Measurements from ENCODE around the gene ABCC5. TPM values are rescaled to one million over a fixed set of nuclear protein-coding genes. Genes with fewer than 3 reads are reported as not detected.
A peak's percentile ranks its signal among the peaks of the same experiment; 100 is the strongest.

ABCC5 gene
- total RNA-seq, 1 experiment from 2014 or later: 35.1 TPM

DNA sequence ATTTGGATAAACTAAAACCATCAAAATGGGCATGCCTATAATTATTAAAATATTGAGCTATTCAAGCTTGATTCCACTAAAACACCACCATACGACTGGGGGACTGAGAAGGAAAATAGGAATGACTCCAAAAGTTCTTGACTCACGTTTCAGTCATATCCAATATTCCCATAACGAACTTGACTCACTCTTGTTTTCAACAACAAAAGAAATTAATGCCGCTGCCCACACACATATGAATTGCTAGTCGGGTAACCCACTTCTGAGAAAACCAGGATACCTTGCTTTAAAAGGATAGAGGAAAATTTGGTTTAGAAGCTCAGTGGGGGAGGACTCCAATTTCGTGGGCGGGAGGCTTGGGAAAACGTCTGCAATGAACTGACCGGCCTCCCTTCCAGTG is 40.3 kb upstream of the ABCC5 start:
- intact Hi-C loops (cut with micrococcal nuclease; ENCODE audit: unreplicated experiment) (no loop called here), in situ Hi-C loops (cut with HindIII; ENCODE audit: low pct_unique_long_range_greater_than_20kb, low sequenced_read_pairs) (no loop called here)
- Histone ChIP-seq H3K4me3 (ENCODE audit: low read depth in 2 of 2, low read length in 2 of 2) (no peak overlapping the region), H3K4me1 (ENCODE audit: control insufficient read depth, insufficient read depth, low read length) (no peaks in the 10 kb centered on the region), H3K9me3 (ENCODE audit: control insufficient read depth, insufficient read depth, low read depth, low read length) (no peaks in the 10 kb centered on the region), H3K27ac (ENCODE audit: low read length) (no peak overlapping the region), H3K36me3 (ENCODE audit: control insufficient read depth, insufficient read depth, low read length) (no peaks in the 10 kb centered on the region), H3K27me3 (ENCODE audit: control insufficient read depth, insufficient read depth, low read length) (0 out of 2 replicates have a peak, but pooled peaks cover 2% of the 10 kb centered on the region)
- CTCF ChIA-PET: no interaction called here
- no TSS peak for BruUV-seq (replicated peaks)
- POLR2A ChIA-PET: interaction anchor here (0.6 kb wide), 1 partner anchor 77 kb away, joined by 7 read pairs; the partner anchor contains the start of gene EIF2B5
- no peak for TF ChIP-seq TCF7L2 (IDR thresholded peaks at IDR 0.05; ENCODE audit: low read depth, low read length)
- no peak; the same call in 1 of the 2 replicates for ATAC-seq
- no peak for DNase-seq (ENCODE audit: low read depth, low spot score)

- POLR2A ChIA-PET: no interaction called here
- CTCF ChIA-PET: no interaction called here
- in situ Hi-C loops (cut with HindIII; ENCODE audit: low pct_unique_long_range_greater_than_20kb, low sequenced_read_pairs) (no loop called here), intact Hi-C loops (cut with micrococcal nuclease; ENCODE audit: unreplicated experiment) (no loop called here)
- no TSS peak for BruUV-seq (replicated peaks)
- ATAC-seq (0 out of 2 replicates have a peak, but pooled peaks have one; percentile 13), DNase-seq (ENCODE audit: low read depth, low spot score) (no peak)
- Histone ChIP-seq H3K27ac (ENCODE audit: low read length) (no peak within 1 kb of the TSS), H3K36me3 (ENCODE audit: control insufficient read depth, insufficient read depth, low read length) (no peaks in the 10 kb centered on the region), H3K4me1 (ENCODE audit: control insufficient read depth, insufficient read depth, low read length) (no peaks in the 10 kb centered on the region), H3K4me3 (ENCODE audit: low read depth in 2 of 2, low read length in 2 of 2) (0 out of 4 replicates have a peak within 1 kb of the TSS, but pooled peaks of 1 of the 2 experiments have one; percentile 6), H3K27me3 (ENCODE audit: control insufficient read depth, insufficient read depth, low read length) (0 out of 2 replicates have a peak, but pooled peaks cover 3% of the 10 kb centered on the region), H3K9me3 (ENCODE audit: control insufficient read depth, insufficient read depth, low read depth, low read length) (no peaks in the 10 kb centered on the region)
- no peak for TF ChIP-seq TCF7L2 (IDR thresholded peaks at IDR 0.05; ENCODE audit: low read depth, low read length)
- TF ChIP-seq, protein P1, sequence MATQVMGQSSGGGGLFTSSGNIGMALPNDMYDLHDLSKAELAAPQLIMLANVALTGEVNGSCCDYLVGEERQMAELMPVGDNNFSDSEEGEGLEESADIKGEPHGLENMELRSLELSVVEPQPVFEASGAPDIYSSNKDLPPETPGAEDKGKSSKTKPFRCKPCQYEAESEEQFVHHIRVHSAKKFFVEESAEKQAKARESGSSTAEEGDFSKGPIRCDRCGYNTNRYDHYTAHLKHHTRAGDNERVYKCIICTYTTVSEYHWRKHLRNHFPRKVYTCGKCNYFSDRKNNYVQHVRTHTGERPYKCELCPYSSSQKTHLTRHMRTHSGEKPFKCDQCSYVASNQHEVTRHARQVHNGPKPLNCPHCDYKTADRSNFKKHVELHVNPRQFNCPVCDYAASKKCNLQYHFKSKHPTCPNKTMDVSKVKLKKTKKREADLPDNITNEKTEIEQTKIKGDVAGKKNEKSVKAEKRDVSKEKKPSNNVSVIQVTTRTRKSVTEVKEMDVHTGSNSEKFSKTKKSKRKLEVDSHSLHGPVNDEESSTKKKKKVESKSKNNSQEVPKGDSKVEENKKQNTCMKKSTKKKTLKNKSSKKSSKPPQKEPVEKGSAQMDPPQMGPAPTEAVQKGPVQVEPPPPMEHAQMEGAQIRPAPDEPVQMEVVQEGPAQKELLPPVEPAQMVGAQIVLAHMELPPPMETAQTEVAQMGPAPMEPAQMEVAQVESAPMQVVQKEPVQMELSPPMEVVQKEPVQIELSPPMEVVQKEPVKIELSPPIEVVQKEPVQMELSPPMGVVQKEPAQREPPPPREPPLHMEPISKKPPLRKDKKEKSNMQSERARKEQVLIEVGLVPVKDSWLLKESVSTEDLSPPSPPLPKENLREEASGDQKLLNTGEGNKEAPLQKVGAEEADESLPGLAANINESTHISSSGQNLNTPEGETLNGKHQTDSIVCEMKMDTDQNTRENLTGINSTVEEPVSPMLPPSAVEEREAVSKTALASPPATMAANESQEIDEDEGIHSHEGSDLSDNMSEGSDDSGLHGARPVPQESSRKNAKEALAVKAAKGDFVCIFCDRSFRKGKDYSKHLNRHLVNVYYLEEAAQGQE (IDR thresholded peaks at IDR 0.05; ENCODE audit: insufficient read depth in 1 of 2, low read depth in 2 of 2, low read length in 1 of 2): no peak
Measured at GRCh38 chr3:184052767-184053166, 35.1 kb upstream of the ABCC5 start, which contains the start of gene HTR3C. TSS of gene HTR3C (plus strand) at chr3:184053047. CDS start at chr3:184053081, 34 bp downstream.

DNA sequence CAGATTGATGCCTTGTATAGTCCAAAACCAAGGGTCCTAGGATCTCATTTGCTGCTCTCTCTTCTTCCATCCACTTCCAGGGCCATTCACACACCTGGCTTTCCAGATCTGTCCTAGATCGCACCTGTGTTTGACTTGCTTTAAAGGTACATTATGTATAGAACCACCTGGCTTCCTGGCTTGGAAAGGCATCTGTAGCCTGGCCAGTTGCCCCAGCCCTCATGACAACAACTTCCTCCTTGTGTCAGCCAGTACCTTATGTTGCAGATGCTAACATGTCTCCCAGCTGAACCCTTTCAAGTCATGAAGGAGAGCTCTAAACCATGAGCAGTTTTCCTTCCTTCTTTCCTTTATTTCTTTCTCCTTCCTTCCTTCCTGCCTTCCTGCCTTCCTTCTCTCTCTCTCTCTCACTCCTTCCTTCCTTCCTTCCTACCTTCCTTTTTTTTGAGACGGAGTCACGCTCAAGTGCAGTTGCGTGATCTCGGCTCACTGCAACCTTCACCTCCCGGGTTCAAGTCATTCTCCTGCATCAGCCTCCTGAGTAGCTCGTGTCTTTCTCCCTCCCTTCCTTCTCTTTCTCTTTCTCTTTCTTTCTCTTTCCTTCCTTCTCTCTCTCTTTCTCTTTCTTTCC is 32.6 kb upstream of the ABCC5 start:
- Histone ChIP-seq H3K9me3 (ENCODE audit: control insufficient read depth, insufficient read depth, low read depth, low read length) (no peaks in the 10 kb centered on the region), H3K36me3 (ENCODE audit: control insufficient read depth, insufficient read depth, low read length) (no peaks in the 10 kb centered on the region), H3K27ac (ENCODE audit: low read length) (no peak overlapping the region), H3K4me3 (ENCODE audit: low read depth in 2 of 2, low read length in 2 of 2) (no peak overlapping the region), H3K4me1 (ENCODE audit: control insufficient read depth, insufficient read depth, low read length) (no peaks in the 10 kb centered on the region), H3K27me3 (ENCODE audit: control insufficient read depth, insufficient read depth, low read length) (0 out of 2 replicates have a peak, but pooled peaks cover 3% of the 10 kb centered on the region)
- intact Hi-C loops (cut with micrococcal nuclease; ENCODE audit: unreplicated experiment) (no loop called here), in situ Hi-C loops (cut with HindIII; ENCODE audit: low pct_unique_long_range_greater_than_20kb, low sequenced_read_pairs) (no loop called here)
- DNase-seq (ENCODE audit: low read depth, low spot score): no peak
- ChIA-PET POLR2A (interaction anchor here (0.6 kb wide), 1 partner anchor 51 kb away, joined by 3 read pairs; no protein-coding TSS in a partner anchor), CTCF (no interaction called here)
- no TSS peak for BruUV-seq (replicated peaks)
- TF ChIP-seq TCF7L2 (IDR thresholded peaks at IDR 0.05; ENCODE audit: low read depth, low read length) (no peak), POLR2AphosphoS5 (IDR thresholded peaks at IDR 0.05; ENCODE audit: low read depth, low read length) (no peak), SIN3A (IDR thresholded peaks at IDR 0.05; ENCODE audit: borderline replicate concordance, insufficient read depth, low read depth, low read length) (no peak)
- TF ChIP-seq, protein P1 (IDR thresholded peaks at IDR 0.05; ENCODE audit: insufficient read depth in 1 of 2, low read depth in 2 of 2, low read length in 1 of 2): no peak
- TF ChIP-seq, protein P2, sequence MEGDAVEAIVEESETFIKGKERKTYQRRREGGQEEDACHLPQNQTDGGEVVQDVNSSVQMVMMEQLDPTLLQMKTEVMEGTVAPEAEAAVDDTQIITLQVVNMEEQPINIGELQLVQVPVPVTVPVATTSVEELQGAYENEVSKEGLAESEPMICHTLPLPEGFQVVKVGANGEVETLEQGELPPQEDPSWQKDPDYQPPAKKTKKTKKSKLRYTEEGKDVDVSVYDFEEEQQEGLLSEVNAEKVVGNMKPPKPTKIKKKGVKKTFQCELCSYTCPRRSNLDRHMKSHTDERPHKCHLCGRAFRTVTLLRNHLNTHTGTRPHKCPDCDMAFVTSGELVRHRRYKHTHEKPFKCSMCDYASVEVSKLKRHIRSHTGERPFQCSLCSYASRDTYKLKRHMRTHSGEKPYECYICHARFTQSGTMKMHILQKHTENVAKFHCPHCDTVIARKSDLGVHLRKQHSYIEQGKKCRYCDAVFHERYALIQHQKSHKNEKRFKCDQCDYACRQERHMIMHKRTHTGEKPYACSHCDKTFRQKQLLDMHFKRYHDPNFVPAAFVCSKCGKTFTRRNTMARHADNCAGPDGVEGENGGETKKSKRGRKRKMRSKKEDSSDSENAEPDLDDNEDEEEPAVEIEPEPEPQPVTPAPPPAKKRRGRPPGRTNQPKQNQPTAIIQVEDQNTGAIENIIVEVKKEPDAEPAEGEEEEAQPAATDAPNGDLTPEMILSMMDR (IDR thresholded peaks at IDR 0.05): no peak
- no peak for ATAC-seq
